Activated CD8-positive, alpha-beta T cell treated with anti-CD3 and anti-CD28 coated beads, Interleukin-2, amount 10 ng/mL, durations not matched to agents 7 days and 5 days (primary cell): ENCODE results near the gene DGLUCY. TPM values are rescaled to one million over a fixed set of nuclear protein-coding genes. Genes with fewer than 3 reads are reported as not detected.
A peak's percentile ranks its signal among the peaks of the same experiment; 100 is the strongest.
"Not testable (repeated sequence)": the region's sequence is repeated elsewhere in the genome, so short reads cannot be mapped to it uniquely, and the experiment has no call there.

Source experiments
- ATAC-seq: fragments of 150-1000 bp; cut with Tn5 transposase; one replicate; pipeline ENCODE4 v1.10.0; 2021; ENCODE audit warnings: moderate library complexity
- CTCF ChIA-PET: fragments of 350-600 bp; sonication (Branson Sonifier 250); formaldehyde crosslinking; loops from one replicate; lab custom pipeline; 2021; ENCODE audit warnings: antibody characterized with exemption; lab: Charles Lee
- POLR2A ChIA-PET: fragments of 350-600 bp; sonication (Branson Sonifier 250); formaldehyde crosslinking; loops from one replicate; lab custom pipeline; 2021; ENCODE audit warnings: antibody characterized with exemption; lab: Charles Lee
- DNase-seq: peaks from one replicate; pipeline ENCODE4 v3.0.0-alpha.2; 2020
- H3K27ac Mint-ChIP-seq: one replicate; pipeline ENCODE4 v1.8.0; 2021; ENCODE audit warnings: mild to moderate bottlenecking, mixed read lengths
- H3K27me3 Mint-ChIP-seq: one replicate; pipeline ENCODE4 v1.8.0; 2021; ENCODE audit warnings: low read depth, mixed read lengths
- H3K36me3 Mint-ChIP-seq: one replicate; pipeline ENCODE4 v1.8.0; 2021; ENCODE audit warnings: low read depth, mixed read lengths
- H3K4me1 Mint-ChIP-seq: one replicate; pipeline ENCODE4 v1.8.0; 2021; ENCODE audit warnings: low read depth, mixed read lengths
- H3K4me3 Mint-ChIP-seq: one replicate; pipeline ENCODE4 v1.8.0; 2021; ENCODE audit warnings: mild to moderate bottlenecking, mixed read lengths
- H3K9me3 Mint-ChIP-seq: one replicate; pipeline ENCODE4 v1.8.0; 2022; ENCODE audit warnings: mixed read lengths; ENCODE audit not compliant: insufficient read depth
- total RNA-seq, 2 experiments: library from RNA; stranded (reverse); gene quantifications; one replicate each; pipeline ENCODE4 v1.2.3, GENCODE V29; 2021

The DGLUCY gene
- total RNA-seq, 2 experiments from 2014 or later: 111 to 119 TPM

- no peak overlapping the region for H3K27ac Mint-ChIP-seq
- no peak overlapping the region for H3K4me3 Mint-ChIP-seq
- no peak for DNase-seq
- H3K4me1 Mint-ChIP-seq: peaks cover 18% of the 10 kb centered on the region
- no peak for ATAC-seq
- ChIA-PET POLR2A (no interaction called here), CTCF (interaction anchor here (1.0 to 1.7 kb wide), 3 partner anchors 14 to 250 kb away, joined by 3 to 5 read pairs (median 4); no protein-coding TSS in a partner anchor)
- no peaks in the 10 kb centered on the region for H3K27me3 Mint-ChIP-seq
- H3K9me3 Mint-ChIP-seq: no peaks in the 10 kb centered on the region
- peaks cover 56% of the 10 kb centered on the region for H3K36me3 Mint-ChIP-seq
Measured at GRCh38 chr14:91153360-91153759, 39.5 kb downstream of the DGLUCY start.

- H3K36me3 Mint-ChIP-seq: peaks cover 56% of the 10 kb centered on the region
- no peaks in the 10 kb centered on the region for H3K27me3 Mint-ChIP-seq
- ATAC-seq (no peak), DNase-seq (no peak)
- H3K4me3 Mint-ChIP-seq: no peak overlapping the region
- CTCF ChIA-PET: interaction anchor here (1.0 kb wide), 1 partner anchor 9 kb away, joined by 3 read pairs; no protein-coding TSS in a partner anchor
- H3K9me3 Mint-ChIP-seq: no peaks in the 10 kb centered on the region
- peaks cover 18% of the 10 kb centered on the region for H3K4me1 Mint-ChIP-seq
- peak overlapping the region; percentile 49 for H3K27ac Mint-ChIP-seq
- POLR2A ChIA-PET: interaction anchor here (0.6 kb wide), 1 partner anchor 171 kb away, joined by 3 read pairs; no protein-coding TSS in a partner anchor
Measured at GRCh38 chr14:91154851-91155625, 41.2 kb downstream of the DGLUCY start.

GRCh38 chr14:91155626-91156089 is 41.8 kb downstream of the DGLUCY start:
- POLR2A ChIA-PET: no interaction called here
- Mint-ChIP-seq H3K27me3 (no peaks in the 10 kb centered on the region), H3K4me1 (peaks cover 18% of the 10 kb centered on the region)

GRCh38 chr14:91156142-91156666 is 42.3 kb downstream of the DGLUCY start:
- ATAC-seq, H3K4me3 Mint-ChIP-seq, H3K9me3 Mint-ChIP-seq, H3K27me3 Mint-ChIP-seq, POLR2A ChIA-PET, H3K27ac Mint-ChIP-seq, CTCF ChIA-PET, DNase-seq: not testable (repeated sequence)
- peaks cover 15% of the 10 kb centered on the region for H3K4me1 Mint-ChIP-seq
- H3K36me3 Mint-ChIP-seq: peaks cover 64% of the 10 kb centered on the region

More at GRCh38 chr14:91155626-91156089, 41.8 kb downstream of the DGLUCY start:
- CTCF ChIA-PET: no interaction called here
- ATAC-seq (no peak), DNase-seq (no peak)
- Mint-ChIP-seq H3K36me3 (peaks cover 61% of the 10 kb centered on the region), H3K9me3 (no peaks in the 10 kb centered on the region), H3K4me3 (no peak overlapping the region), H3K27ac (no peak overlapping the region)

- Mint-ChIP-seq H3K36me3 (peaks cover 67% of the 10 kb centered on the region), H3K4me1 (peaks cover 15% of the 10 kb centered on the region)
- H3K27me3 Mint-ChIP-seq, POLR2A ChIA-PET, DNase-seq, H3K4me3 Mint-ChIP-seq, H3K27ac Mint-ChIP-seq, ATAC-seq, H3K9me3 Mint-ChIP-seq: not testable (repeated sequence)
- CTCF ChIA-PET: interaction anchor here (1.8 kb wide), 1 partner anchor 16 kb away, joined by 5 read pairs; no protein-coding TSS in a partner anchor
Measured at GRCh38 chr14:91156877-91157276, 43.0 kb downstream of the DGLUCY start.

GRCh38 chr14:91158091-91158790 is 44.4 kb downstream of the DGLUCY start:
- CTCF ChIA-PET: interaction anchor here (0.8 to 1.8 kb wide), 5 partner anchors 15 to 255 kb away, joined by 3 to 5 read pairs (median 4); partner anchors contain the start of gene DGLUCY
- ATAC-seq (no peak), DNase-seq (no peak)
- Mint-ChIP-seq H3K36me3 (peaks cover 64% of the 10 kb centered on the region), H3K9me3 (no peaks in the 10 kb centered on the region), H3K4me1 (peaks cover 9% of the 10 kb centered on the region), H3K27me3 (no peaks in the 10 kb centered on the region), H3K4me3 (no peak overlapping the region), H3K27ac (no peak overlapping the region)
- POLR2A ChIA-PET: no interaction called here

- ATAC-seq: no peak
- POLR2A ChIA-PET: no interaction called here
- peaks cover 8% of the 10 kb centered on the region for H3K4me1 Mint-ChIP-seq
- no peak overlapping the region for H3K27ac Mint-ChIP-seq
- CTCF ChIA-PET: interaction anchor here (1.0 to 1.5 kb wide), 3 partner anchors 14 to 18 kb away, joined by 3 to 5 read pairs (median 4); no protein-coding TSS in a partner anchor
- H3K27me3 Mint-ChIP-seq: no peaks in the 10 kb centered on the region
- no peak for DNase-seq
- no peaks in the 10 kb centered on the region for H3K9me3 Mint-ChIP-seq
- peaks cover 64% of the 10 kb centered on the region for H3K36me3 Mint-ChIP-seq
- no peak overlapping the region for H3K4me3 Mint-ChIP-seq
Measured at GRCh38 chr14:91159182-91159581, 45.3 kb downstream of the DGLUCY start.

- Mint-ChIP-seq H3K4me3 (no peak overlapping the region), H3K4me1 (peaks cover 2% of the 10 kb centered on the region), H3K36me3 (peaks cover 63% of the 10 kb centered on the region), H3K27me3 (no peaks in the 10 kb centered on the region), H3K9me3 (no peaks in the 10 kb centered on the region), H3K27ac (peak overlapping the region; percentile 33)
- DNase-seq: no peak
- CTCF ChIA-PET: interaction anchor here (1.0 kb wide), 1 partner anchor 14 kb away, joined by 5 read pairs; no protein-coding TSS in a partner anchor
- no peak for ATAC-seq
- POLR2A ChIA-PET: no interaction called here
Measured at GRCh38 chr14:91159906-91160305, 46.0 kb downstream of the DGLUCY start.

GRCh38 chr14:91163316-91163715 is 49.4 kb downstream of the DGLUCY start:
- no peak for ATAC-seq
- ChIA-PET CTCF (interaction anchor here (1.1 to 2.2 kb wide), 3 partner anchors 10 to 260 kb away, joined by 3 to 9 read pairs (median 3); no protein-coding TSS in a partner anchor), POLR2A (interaction anchor here (0.6 kb wide), 1 partner anchor 262 kb away, joined by 3 read pairs; no protein-coding TSS in a partner anchor)
- DNase-seq: no peak
- no peaks in the 10 kb centered on the region for H3K27me3 Mint-ChIP-seq
- H3K4me1 Mint-ChIP-seq: no peaks in the 10 kb centered on the region
- H3K36me3 Mint-ChIP-seq: peaks cover 65% of the 10 kb centered on the region
- H3K9me3 Mint-ChIP-seq: no peaks in the 10 kb centered on the region
- no peak overlapping the region for H3K4me3 Mint-ChIP-seq
- H3K27ac Mint-ChIP-seq: no peak overlapping the region

GRCh38 chr14:91164676-91165075 is 50.8 kb downstream of the DGLUCY start:
- H3K4me3 Mint-ChIP-seq: no peak overlapping the region

GRCh38 chr14:91167380-91167770 is 53.5 kb downstream of the DGLUCY start:
- ChIA-PET POLR2A (no interaction called here), CTCF (interaction anchor here (1.0 to 1.5 kb wide), 2 partner anchors 10 to 265 kb away, joined by 3 to 4 read pairs; no protein-coding TSS in a partner anchor)
- DNase-seq (no peak), ATAC-seq (no peak)
- Mint-ChIP-seq H3K4me1 (peaks cover 2% of the 10 kb centered on the region), H3K36me3 (peaks cover 48% of the 10 kb centered on the region), H3K27me3 (no peaks in the 10 kb centered on the region), H3K27ac (peak overlapping the region; percentile 23), H3K4me3 (no peak overlapping the region), H3K9me3 (no peaks in the 10 kb centered on the region)

More at GRCh38 chr14:91164676-91165075, 50.8 kb downstream of the DGLUCY start:
- Mint-ChIP-seq H3K27ac (peak overlapping the region; percentile 51), H3K27me3 (no peaks in the 10 kb centered on the region), H3K9me3 (no peaks in the 10 kb centered on the region), H3K36me3 (peaks cover 62% of the 10 kb centered on the region), H3K4me1 (no peaks in the 10 kb centered on the region)
- CTCF ChIA-PET: no interaction called here
- DNase-seq: no peak
- POLR2A ChIA-PET: no interaction called here
- no peak for ATAC-seq
